ENCODE measurements around the gene ROBO2.

ROBO2 gene

DNA sequence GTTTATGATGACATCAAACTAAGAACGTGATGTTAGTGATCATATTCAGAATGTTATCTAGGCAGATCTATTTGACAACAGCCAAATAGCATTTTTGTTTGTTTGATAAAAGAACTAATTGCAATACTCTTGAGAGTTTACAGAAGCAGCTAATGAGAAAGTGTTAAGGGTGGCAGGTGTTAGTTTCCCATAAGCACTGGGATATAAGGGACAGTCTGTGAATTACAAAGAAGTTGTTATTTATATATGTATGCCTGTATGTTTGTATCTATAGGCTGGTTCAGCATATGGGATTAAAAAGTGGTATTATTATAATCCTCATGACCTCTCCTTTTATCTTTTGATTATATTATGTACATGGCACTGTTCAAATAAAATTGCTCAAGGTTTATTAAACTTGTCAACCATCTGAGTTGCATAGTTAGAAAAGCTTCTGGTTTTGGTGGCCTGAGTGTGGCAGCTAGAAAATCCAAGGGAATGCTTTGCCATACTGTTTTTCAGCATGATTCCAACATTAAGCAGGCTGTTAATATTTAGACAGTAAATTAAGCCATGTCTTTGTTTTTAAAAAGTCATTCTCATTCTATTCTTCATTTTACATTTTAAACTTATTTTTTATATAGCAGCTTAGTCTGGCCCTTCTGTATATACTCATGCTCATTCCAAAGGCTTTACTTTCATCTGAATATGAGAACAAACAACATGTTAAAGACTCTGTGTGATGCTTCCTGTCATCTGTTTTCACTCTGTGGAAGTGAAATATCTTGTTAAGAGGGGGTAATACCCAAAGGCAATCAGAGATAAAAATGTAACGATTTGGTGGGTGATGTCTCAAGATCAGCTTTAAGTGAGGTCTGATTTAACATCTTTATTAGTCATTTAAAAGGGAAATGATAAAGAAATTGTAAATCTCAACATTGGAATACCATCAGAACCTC is 13.1 kb downstream of the ROBO2 start:
- no peak for DNase-seq (ENCODE audit: low read depth)

GRCh38 chr3:77053795-77054194 is 13.9 kb downstream of the ROBO2 start:
- DNase-seq (ENCODE audit: low read depth), result no peak

GRCh38 chr3:77055841-77056341 is 16.0 kb downstream of the ROBO2 start:
- no peak for DNase-seq (ENCODE audit: low read depth)

DNA sequence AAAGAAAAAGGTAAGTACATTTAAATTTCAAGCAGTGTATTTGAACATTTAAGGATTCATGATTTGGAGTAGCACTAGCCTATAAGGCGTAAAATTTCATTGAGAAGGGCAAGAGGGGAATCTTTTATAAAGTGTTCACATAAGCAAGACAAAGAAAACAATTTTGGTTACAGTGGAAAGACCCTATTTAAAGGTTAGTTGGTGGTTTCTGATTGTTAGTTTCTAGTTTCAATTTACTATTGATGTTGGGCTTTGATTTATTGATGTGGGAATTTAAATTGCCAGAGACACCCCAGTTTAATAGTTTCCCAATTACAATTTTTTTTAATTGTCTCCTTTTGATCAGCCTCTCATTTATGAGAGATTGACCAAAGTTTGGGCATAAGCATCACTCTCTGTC is 19.5 kb downstream of the ROBO2 start:
- DNase-seq (ENCODE audit: low read depth), result no peak

- no peak for DNase-seq (ENCODE audit: low read depth)
Observed at GRCh38 chr3:77063423-77063822, 23.5 kb downstream of the ROBO2 start.

DNA sequence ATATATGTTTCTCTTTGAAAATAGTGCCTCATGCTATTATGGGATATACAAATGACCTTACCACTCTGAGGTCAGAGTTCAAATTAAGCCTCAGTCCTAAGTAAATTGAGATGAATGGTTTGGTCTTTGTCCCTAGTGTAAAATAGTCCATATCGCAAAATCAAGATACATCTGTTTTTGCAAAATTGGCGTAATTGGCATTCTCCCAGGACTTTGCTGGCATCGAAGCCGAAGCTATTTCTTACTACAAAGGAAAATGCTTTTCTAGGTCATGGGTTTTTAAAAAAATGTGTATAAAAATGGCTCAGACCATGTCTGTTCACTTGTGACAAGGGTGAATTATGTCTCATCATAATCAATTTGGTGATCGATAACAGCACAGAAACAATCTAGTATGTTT is 25.9 kb downstream of the ROBO2 start:
- DNase-seq (ENCODE audit: low read depth), result no peak

DNA sequence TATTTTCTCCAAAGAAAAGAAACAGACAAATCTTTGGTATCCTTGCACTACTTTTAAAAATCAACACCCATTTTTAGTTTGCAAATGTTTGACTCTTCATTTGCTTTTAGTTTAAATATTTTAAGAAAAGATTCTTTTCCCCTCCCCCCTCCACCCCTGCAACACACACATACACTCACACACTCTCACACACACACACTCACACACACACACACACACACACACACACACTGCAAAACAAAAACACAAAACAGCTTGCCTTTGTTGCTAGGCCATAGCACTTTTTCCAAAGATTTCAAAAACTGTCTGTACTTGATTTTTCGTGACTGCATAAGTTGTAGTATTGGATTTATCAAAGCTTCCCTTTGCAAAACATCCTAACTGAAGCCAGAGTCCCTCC is 26.9 kb downstream of the ROBO2 start:
- DNase-seq (ENCODE audit: low read depth), result no peak

- no peak for DNase-seq (ENCODE audit: low read depth)
Observed at GRCh38 chr3:77068808-77069207, 28.9 kb downstream of the ROBO2 start.

GRCh38 chr3:77071364-77071763 is 31.5 kb downstream of the ROBO2 start:
- DNase-seq (ENCODE audit: low read depth), result no peak

GRCh38 chr3:77071809-77072208 is 31.9 kb downstream of the ROBO2 start:
- no peak for DNase-seq (ENCODE audit: low read depth)

GRCh38 chr3:77072232-77072631 is 32.3 kb downstream of the ROBO2 start:
- no peak for DNase-seq (ENCODE audit: low read depth)

DNA sequence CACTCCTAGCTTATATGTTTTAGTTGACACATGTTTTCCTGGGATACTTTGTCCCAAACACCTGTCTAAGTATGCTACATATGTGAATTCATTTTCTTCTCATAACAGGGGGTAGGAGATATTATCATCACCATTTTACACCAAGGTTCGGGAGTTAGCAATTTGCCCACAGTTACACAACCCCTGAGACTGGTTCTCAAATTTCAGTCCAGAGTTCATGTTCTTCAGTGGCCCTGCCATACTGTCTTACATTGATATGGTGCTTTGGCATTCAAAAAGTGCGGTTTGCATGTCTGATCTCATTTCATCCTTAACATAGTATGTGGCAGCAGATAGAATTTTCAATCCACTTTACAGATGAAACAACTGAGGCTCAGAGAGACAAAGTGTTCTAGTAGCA is 38.4 kb downstream of the ROBO2 start:
- no peak for DNase-seq (ENCODE audit: low read depth)

- DNase-seq (ENCODE audit: low read depth), result no peak
Observed at GRCh38 chr3:77079988-77080610, 40.2 kb downstream of the ROBO2 start.

- DNase-seq (ENCODE audit: low read depth), result no peak
Observed at GRCh38 chr3:77081240-77081661, 41.4 kb downstream of the ROBO2 start.

- DNase-seq (ENCODE audit: low read depth), result no peak
Observed at GRCh38 chr3:77084511-77084910, 44.6 kb downstream of the ROBO2 start.

DNA sequence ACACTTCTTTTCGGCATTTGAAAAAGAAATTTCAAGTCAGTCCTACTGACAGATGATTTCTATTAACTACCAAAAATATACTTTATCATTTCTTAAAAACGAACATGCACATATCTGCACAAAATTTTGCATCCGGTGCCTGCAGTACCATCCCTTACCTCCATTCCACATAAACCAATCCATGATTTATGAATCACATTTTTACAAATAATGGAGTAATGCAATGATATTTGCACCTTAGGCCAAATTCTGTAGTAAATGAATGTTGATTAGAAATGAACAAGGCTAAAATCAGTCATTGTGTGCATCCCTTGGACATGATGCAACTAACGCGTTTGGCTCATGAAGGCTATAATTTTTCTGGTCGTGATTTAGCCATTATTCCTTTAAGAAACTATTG is 46.5 kb downstream of the ROBO2 start:
- no peak for DNase-seq (ENCODE audit: low read depth)

DNA sequence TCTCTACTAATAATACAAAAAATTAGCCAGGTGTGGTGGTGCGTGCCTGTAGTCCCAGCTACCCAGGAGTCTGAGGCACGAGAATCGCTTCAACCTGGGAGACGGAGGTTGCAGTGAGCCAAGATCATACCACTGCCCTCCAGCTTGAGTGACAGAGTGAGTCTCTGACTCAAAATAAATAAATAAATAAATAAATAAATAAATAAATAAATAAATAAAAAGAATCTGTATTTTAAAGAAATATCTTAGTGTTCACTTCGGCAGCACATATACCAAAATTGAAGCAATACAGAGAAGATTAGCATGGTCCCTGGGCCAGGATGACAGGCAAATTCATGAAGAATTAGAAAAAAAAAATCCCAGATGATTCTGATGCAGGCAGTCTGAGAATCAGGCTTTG is 51.9 kb downstream of the ROBO2 start:
- no peak for DNase-seq (ENCODE audit: low read depth)

- no peak for DNase-seq (ENCODE audit: low read depth)
Observed at GRCh38 chr3:77093101-77093500, 53.2 kb downstream of the ROBO2 start.

GRCh38 chr3:77096145-77096544 is 56.2 kb downstream of the ROBO2 start:
- no peak for DNase-seq (ENCODE audit: low read depth)

- DNase-seq (ENCODE audit: low read depth), result no peak
Observed at GRCh38 chr3:77096966-77097890, 57.3 kb downstream of the ROBO2 start.

GRCh38 chr3:77102951-77103769 is 63.3 kb downstream of the ROBO2 start:
- DNase-seq (ENCODE audit: low read depth), result no peak
